ENCODE results near the gene SORBS2.

- TF ChIP-seq CTCF (IDR thresholded peaks at IDR 0.05; ENCODE audit: control extremely low read depth in 1 of 3, insufficient read depth in 1 of 3, low read depth in 1 of 3, low read length in 3 of 3) (no peak), USF2 (IDR thresholded peaks at IDR 0.05; ENCODE audit: low read length) (no peak), EP300 (IDR thresholded peaks at IDR 0.05; ENCODE audit: borderline replicate concordance in 1 of 2, low read depth in 2 of 2, low read length in 2 of 2) (no peak), CEBPB (IDR thresholded peaks at IDR 0.05; ENCODE audit: low read depth, low read length) (no peak)
These were observed 81.6 kb downstream of the SORBS2 start for GRCh38 chr4:185730387-185730786.
